Neural cell (in vitro differentiated cells): Measurements from ENCODE around the gene MYO10.

ENCODE experiments used
- EP300 ChIP-seq: fragments of 450-650 bp; conservative IDR thresholded peaks from 2 replicates; pipeline ENCODE4 v1.6.1; 2014; ENCODE audit warnings: antibody characterized with exemption, mild to moderate bottlenecking, moderate library complexity; ENCODE audit not compliant: poor library complexity, severe bottlenecking
- EZH2 ChIP-seq: fragments of 200-600, 300-800 bp; shearing (Covaris generic), sonication (generic); IDR thresholded peaks from 2 replicates; pipeline ENCODE4 v1.6.1; 2014; ENCODE audit warnings: antibody characterized with exemption, low read length, borderline replicate concordance, mild to moderate bottlenecking; ENCODE audit not compliant: insufficient read depth, poor library complexity, severe bottlenecking
- MXI1 ChIP-seq: fragments of 450-650 bp; conservative IDR thresholded peaks from 2 replicates; pipeline ENCODE4 v1.6.1; 2014; ENCODE audit warnings: antibody characterized with exemption, mild to moderate bottlenecking; ENCODE audit not compliant: poor library complexity, severe bottlenecking
- POLR2AphosphoS5 ChIP-seq: IDR thresholded peaks from 2 replicates; pipeline ENCODE4 v1.6.1; 2012
- TF ChIP-seq, protein P1 (sequence below): IDR thresholded peaks from 2 replicates; pipeline ENCODE4 v1.6.1; 2012; ENCODE audit warnings: borderline replicate concordance
- TF ChIP-seq, protein P2 (sequence below): fragments of 450-650 bp; IDR thresholded peaks from 2 replicates; pipeline ENCODE4 v1.5.1; 2014; ENCODE audit warnings: antibody characterized with exemption, mild to moderate bottlenecking, moderate library complexity; ENCODE audit not compliant: poor library complexity, severe bottlenecking

DNA sequence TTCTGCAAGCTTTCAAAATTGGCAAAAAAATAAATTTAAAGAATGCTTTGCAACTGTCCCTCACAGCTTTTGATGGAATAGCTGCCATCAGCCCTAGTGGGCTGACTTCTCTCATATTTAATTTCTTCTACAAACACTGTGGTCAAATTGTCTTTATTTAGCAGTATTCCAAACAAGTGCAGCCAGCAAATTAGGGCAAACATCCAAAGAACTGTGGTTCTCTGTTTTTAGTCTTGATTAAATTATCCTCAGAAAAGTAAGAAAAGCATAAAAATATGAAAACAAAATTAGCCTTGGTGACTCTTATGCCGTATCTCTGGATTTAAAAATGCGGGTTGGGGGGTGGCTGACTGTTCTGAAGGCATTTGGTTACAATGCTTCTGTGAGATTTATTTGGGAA, 223.5 kb downstream of the MYO10 start:
- TF ChIP-seq, protein P1, sequence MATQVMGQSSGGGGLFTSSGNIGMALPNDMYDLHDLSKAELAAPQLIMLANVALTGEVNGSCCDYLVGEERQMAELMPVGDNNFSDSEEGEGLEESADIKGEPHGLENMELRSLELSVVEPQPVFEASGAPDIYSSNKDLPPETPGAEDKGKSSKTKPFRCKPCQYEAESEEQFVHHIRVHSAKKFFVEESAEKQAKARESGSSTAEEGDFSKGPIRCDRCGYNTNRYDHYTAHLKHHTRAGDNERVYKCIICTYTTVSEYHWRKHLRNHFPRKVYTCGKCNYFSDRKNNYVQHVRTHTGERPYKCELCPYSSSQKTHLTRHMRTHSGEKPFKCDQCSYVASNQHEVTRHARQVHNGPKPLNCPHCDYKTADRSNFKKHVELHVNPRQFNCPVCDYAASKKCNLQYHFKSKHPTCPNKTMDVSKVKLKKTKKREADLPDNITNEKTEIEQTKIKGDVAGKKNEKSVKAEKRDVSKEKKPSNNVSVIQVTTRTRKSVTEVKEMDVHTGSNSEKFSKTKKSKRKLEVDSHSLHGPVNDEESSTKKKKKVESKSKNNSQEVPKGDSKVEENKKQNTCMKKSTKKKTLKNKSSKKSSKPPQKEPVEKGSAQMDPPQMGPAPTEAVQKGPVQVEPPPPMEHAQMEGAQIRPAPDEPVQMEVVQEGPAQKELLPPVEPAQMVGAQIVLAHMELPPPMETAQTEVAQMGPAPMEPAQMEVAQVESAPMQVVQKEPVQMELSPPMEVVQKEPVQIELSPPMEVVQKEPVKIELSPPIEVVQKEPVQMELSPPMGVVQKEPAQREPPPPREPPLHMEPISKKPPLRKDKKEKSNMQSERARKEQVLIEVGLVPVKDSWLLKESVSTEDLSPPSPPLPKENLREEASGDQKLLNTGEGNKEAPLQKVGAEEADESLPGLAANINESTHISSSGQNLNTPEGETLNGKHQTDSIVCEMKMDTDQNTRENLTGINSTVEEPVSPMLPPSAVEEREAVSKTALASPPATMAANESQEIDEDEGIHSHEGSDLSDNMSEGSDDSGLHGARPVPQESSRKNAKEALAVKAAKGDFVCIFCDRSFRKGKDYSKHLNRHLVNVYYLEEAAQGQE, result no peak
- TF ChIP-seq EP300, result no peak
- TF ChIP-seq MXI1, result no peak
- TF ChIP-seq, protein P2, sequence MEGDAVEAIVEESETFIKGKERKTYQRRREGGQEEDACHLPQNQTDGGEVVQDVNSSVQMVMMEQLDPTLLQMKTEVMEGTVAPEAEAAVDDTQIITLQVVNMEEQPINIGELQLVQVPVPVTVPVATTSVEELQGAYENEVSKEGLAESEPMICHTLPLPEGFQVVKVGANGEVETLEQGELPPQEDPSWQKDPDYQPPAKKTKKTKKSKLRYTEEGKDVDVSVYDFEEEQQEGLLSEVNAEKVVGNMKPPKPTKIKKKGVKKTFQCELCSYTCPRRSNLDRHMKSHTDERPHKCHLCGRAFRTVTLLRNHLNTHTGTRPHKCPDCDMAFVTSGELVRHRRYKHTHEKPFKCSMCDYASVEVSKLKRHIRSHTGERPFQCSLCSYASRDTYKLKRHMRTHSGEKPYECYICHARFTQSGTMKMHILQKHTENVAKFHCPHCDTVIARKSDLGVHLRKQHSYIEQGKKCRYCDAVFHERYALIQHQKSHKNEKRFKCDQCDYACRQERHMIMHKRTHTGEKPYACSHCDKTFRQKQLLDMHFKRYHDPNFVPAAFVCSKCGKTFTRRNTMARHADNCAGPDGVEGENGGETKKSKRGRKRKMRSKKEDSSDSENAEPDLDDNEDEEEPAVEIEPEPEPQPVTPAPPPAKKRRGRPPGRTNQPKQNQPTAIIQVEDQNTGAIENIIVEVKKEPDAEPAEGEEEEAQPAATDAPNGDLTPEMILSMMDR, result no peak
- TF ChIP-seq EZH2, result no peak
- no peak for TF ChIP-seq POLR2AphosphoS5
